GM23248 (cell line): ENCODE measurements around the gene RAB17.

Experiments used
- EZH2 ChIP-seq: fragments of 200-600 bp; sonication (generic); IDR thresholded peaks from 2 replicates; pipeline ENCODE4 v1.6.1; 2018; ENCODE audit warnings: antibody characterized with exemption, mild to moderate bottlenecking; ENCODE audit not compliant: insufficient read depth, poor library complexity, severe bottlenecking
- EZH2phosphoT487 ChIP-seq: fragments of 200-600 bp; sonication (generic); IDR thresholded peaks from 2 replicates; pipeline ENCODE4 v1.6.1; 2018; ENCODE audit warnings: antibody characterized with exemption, moderate library complexity, mild to moderate bottlenecking, low read depth; ENCODE audit not compliant: insufficient read depth

- TF ChIP-seq EZH2 (no peak), EZH2phosphoT487 (no peak)
Measured at GRCh38 chr2:237555560-237555959, 35.0 kb downstream of the RAB17 start.
